ENCODE measurements around the gene KCNK3. TPM values are rescaled to one million over a fixed set of nuclear protein-coding genes. Genes with fewer than 3 reads are reported as not detected.

Gene KCNK3
- total and polyA plus RNA-seq, 2 of the 13 experiments (the other 11 are each of a cell fraction or from before 2014, with no cell fraction given): not detected

GRCh38 chr2:26757873-26758789, 65.6 kb downstream of the KCNK3 start (continued):
- no peak for TF ChIP-seq ZNF574 (CRISPR knock-in tag; IDR thresholded peaks at IDR 0.05)
- TF ChIP-seq, protein P1, sequence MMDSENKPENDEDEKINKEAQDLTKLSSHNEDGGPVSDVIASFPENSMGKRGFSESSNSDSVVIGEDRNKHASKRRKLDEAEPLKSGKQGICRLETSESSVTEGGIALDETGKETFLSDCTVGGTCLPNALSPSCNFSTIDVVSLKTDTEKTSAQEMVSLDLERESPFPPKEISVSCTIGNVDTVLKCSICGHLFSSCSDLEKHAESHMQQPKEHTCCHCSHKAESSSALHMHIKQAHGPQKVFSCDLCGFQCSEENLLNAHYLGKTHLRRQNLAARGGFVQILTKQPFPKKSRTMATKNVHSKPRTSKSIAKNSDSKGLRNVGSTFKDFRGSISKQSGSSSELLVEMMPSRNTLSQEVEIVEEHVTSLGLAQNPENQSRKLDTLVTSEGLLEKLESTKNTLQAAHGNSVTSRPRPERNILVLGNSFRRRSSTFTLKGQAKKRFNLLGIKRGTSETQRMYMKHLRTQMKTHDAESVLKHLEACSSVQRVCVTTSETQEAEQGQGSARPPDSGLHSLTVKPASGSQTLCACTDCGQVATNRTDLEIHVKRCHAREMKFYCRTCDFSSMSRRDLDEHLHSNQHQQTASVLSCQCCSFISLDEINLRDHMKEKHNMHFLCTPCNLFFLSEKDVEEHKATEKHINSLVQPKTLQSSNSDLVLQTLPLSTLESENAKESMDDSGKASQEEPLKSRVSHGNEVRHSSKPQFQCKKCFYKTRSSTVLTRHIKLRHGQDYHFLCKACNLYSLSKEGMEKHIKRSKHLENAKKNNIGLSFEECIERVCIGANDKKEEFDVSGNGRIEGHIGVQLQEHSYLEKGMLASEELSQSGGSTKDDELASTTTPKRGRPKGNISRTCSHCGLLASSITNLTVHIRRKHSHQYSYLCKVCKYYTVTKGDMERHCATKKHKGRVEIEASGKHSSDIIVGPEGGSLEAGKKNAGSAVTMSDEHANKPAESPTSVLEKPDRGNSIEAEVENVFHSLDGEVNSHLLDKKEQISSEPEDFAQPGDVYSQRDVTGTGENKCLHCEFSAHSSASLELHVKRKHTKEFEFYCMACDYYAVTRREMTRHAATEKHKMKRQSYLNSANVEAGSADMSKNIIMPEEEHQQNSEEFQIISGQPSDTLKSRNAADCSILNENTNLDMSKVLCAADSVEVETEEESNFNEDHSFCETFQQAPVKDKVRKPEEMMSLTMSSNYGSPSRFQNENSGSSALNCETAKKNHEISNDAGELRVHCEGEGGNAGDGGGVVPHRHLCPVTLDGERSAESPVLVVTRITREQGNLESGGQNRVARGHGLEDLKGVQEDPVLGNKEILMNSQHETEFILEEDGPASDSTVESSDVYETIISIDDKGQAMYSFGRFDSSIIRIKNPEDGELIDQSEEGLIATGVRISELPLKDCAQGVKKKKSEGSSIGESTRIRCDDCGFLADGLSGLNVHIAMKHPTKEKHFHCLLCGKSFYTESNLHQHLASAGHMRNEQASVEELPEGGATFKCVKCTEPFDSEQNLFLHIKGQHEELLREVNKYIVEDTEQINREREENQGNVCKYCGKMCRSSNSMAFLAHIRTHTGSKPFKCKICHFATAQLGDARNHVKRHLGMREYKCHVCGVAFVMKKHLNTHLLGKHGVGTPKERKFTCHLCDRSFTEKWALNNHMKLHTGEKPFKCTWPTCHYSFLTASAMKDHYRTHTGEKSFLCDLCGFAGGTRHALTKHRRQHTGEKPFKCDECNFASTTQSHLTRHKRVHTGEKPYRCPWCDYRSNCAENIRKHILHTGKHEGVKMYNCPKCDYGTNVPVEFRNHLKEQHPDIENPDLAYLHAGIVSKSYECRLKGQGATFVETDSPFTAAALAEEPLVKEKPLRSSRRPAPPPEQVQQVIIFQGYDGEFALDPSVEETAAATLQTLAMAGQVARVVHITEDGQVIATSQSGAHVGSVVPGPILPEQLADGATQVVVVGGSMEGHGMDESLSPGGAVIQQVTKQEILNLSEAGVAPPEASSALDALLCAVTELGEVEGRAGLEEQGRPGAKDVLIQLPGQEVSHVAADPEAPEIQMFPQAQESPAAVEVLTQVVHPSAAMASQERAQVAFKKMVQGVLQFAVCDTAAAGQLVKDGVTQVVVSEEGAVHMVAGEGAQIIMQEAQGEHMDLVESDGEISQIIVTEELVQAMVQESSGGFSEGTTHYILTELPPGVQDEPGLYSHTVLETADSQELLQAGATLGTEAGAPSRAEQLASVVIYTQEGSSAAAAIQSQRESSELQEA (CRISPR knock-in tag; IDR thresholded peaks at IDR 0.05; ENCODE audit: not compliant biosample characterization): no peak
- TF ChIP-seq ZMYM4 (CRISPR knock-in tag; IDR thresholded peaks at IDR 0.05): no peak
- TF ChIP-seq ZNF10 (CRISPR knock-in tag; IDR thresholded peaks at IDR 0.05; ENCODE audit: borderline replicate concordance, low read depth): no peak
- TF ChIP-seq ADNP (CRISPR knock-in tag; IDR thresholded peaks at IDR 0.05): no peak
- no peak for TF ChIP-seq KDM4B (CRISPR knock-in tag; IDR thresholded peaks at IDR 0.05)
- TF ChIP-seq ZFP82 (CRISPR knock-in tag; IDR thresholded peaks at IDR 0.05; ENCODE audit: borderline replicate concordance): peak; percentile 38; the same call in 1 of the 2 replicates
- TF ChIP-seq NCOA5 (CRISPR knock-in tag; IDR thresholded peaks at IDR 0.05): no peak
- no peak for TF ChIP-seq ZBTB43 (CRISPR knock-in tag; conservative IDR thresholded peaks at IDR 0.05)
- TF ChIP-seq ZNF724P (CRISPR knock-in tag; IDR thresholded peaks at IDR 0.05; ENCODE audit: borderline replicate concordance): no peak
- TF ChIP-seq ELF1 (CRISPR knock-in tag; IDR thresholded peaks at IDR 0.05): no peak
- no peak for TF ChIP-seq NONO (IDR thresholded peaks at IDR 0.05)
- no peak for TF ChIP-seq NONO (CRISPR knock-in tag; conservative IDR thresholded peaks at IDR 0.05)
- TF ChIP-seq SMAD9 (CRISPR knock-in tag; IDR thresholded peaks at IDR 0.05): no peak
- no peak for TF ChIP-seq EEA1 (CRISPR knock-in tag; IDR thresholded peaks at IDR 0.05; ENCODE audit: borderline replicate concordance)
- no peak for TF ChIP-seq MED13 (CRISPR knock-in tag; IDR thresholded peaks at IDR 0.05)
- no peak for TF ChIP-seq ZNF746 (CRISPR knock-in tag; IDR thresholded peaks at IDR 0.05)
- TF ChIP-seq NFE2 (CRISPR knock-in tag; IDR thresholded peaks at IDR 0.05): no peak

Data from HepG2 (cell line).